ENCODE data around the gene RPS6KB2.
A peak's percentile ranks its signal among the peaks of the same experiment; 100 is the strongest.

Gene RPS6KB2

DNA sequence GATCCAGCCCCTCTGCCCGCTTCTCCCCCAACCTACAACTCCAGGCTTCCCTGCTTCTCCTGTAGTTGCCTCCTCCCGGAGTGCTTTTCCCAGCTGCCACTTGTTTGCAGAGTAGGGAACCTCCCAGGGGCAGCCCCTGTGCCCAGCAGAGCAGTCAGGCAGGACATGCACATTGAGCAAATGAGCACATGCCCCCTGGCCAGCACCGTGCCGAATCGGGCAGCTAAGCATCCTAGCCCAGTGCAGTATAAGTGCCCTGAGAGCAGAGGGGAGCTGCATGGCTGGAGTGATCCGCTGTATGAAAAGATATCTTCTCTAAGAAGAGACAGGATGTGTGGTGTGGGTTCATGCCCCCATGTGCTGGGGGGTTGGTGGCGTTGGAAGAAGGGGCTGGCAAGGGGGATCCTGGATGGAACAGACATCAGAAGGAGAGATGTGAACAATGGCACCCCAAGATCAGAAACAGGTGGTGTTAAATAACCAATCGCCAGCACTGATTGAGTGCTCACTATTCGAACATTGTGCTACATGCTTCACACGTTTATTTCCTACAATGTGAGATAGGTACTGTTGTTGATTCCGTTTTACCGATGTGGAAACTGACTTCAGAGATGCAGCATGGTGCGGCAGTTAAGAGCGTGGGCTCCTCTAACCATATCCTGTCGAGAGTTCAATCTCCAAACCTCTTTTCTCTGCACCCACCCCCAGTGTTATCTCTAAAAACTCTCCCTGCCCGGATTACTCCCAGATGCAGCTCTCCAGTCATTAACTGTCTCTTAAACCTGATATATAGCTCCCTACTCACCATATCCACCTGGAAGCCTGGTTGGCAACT, 55.8 kb downstream of the RPS6KB2 start:
- Mint-ChIP-seq H3K4me3 (peak overlapping the region; percentile 85), H3K27me3 (no peaks in the 10 kb centered on the region), H3K4me1 (ENCODE audit: low read depth) (peaks cover 63% of the 10 kb centered on the region), H3K36me3 (ENCODE audit: low read depth) (peaks cover 57% of the 10 kb centered on the region), H3K9me3 (peaks cover 2% of the 10 kb centered on the region), H3K27ac (peak overlapping the region; percentile 99)
- peak; percentile 73 for DNase-seq

DNA sequence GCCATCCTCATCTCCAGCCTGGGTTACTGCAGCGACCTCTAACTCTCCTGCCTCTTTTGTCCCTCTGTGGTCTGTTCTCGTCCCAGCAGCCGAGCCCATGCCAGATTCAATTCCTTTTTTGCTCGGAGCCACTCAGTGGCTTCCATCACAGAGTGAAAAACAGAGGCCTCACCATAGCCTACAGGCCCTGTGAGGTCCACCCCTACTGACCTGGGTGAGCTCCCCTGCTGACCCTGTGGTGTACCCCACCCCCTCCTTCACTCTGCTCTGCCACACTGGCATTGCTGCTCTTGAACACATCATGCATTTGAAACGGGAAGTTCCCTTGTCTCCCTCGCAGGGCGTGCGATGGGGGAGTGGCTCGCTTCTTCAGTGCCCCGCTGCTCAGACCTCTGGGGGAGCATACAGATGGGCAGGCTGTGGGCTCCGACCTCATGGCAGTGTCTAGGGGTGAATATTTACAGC, 56.6 kb downstream of the RPS6KB2 start:
- peak; percentile 80 for DNase-seq
- Mint-ChIP-seq H3K4me3 (peak overlapping the region; percentile 85), H3K27me3 (no peaks in the 10 kb centered on the region), H3K9me3 (peaks cover 2% of the 10 kb centered on the region), H3K4me1 (ENCODE audit: low read depth) (peaks cover 69% of the 10 kb centered on the region), H3K27ac (peak overlapping the region; percentile 99), H3K36me3 (ENCODE audit: low read depth) (peaks cover 64% of the 10 kb centered on the region)
